KOPT-K1 (cell line): ENCODE measurements around the gene SULT2B1.
"Not testable (repeated sequence)": the region's sequence is repeated elsewhere in the genome, so short reads cannot be mapped to it uniquely, and the experiment has no call there.

Source experiments
- H3K27ac ChIP-seq: fragments of 200-600 bp; sonication (generic); 2 replicates; pipeline ENCODE4 v1.5.1; 2016; ENCODE audit warnings: antibody characterized with exemption, mild to moderate bottlenecking, low read depth, low read length; ENCODE audit not compliant: poor library complexity, severe bottlenecking
- H3K36me3 ChIP-seq: fragments of 200-600 bp; sonication (generic); 2 replicates; pipeline ENCODE4 v1.5.1; 2017; ENCODE audit warnings: antibody characterized with exemption, mild to moderate bottlenecking, low read length, moderate library complexity; ENCODE audit not compliant: insufficient read depth
- H3K9me3 ChIP-seq: fragments of 200-600 bp; sonication (generic); 2 replicates; pipeline ENCODE4 v1.5.1; 2017; ENCODE audit warnings: antibody characterized with exemption, low read length, mild to moderate bottlenecking; ENCODE audit not compliant: insufficient read depth, poor library complexity, severe bottlenecking

SULT2B1 gene

GRCh38 chr19:48516536-48516935 lies 35.4 kb upstream of the SULT2B1 start:
- Histone ChIP-seq H3K27ac (no peak overlapping the region), H3K9me3 (no peaks in the 10 kb centered on the region), H3K36me3 (no peaks in the 10 kb centered on the region)

- no peak overlapping the region for H3K27ac ChIP-seq
- no peaks in the 10 kb centered on the region for H3K36me3 ChIP-seq
- no peaks in the 10 kb centered on the region for H3K9me3 ChIP-seq
These were observed 33.8 kb upstream of the SULT2B1 start for GRCh38 chr19:48518207-48518606.

- not testable (repeated sequence) for H3K9me3 ChIP-seq, H3K27ac ChIP-seq
These were observed 32.5 kb upstream of the SULT2B1 start for GRCh38 chr19:48519426-48519825.

GRCh38 chr19:48520134-48520533 lies 31.8 kb upstream of the SULT2B1 start:
- H3K27ac ChIP-seq: no peak overlapping the region
- peaks cover 5% of the 10 kb centered on the region for H3K9me3 ChIP-seq
- H3K36me3 ChIP-seq: no peaks in the 10 kb centered on the region

More at GRCh38 chr19:48519426-48519825, 32.5 kb upstream of the SULT2B1 start:
- H3K36me3 ChIP-seq: not testable (repeated sequence)

GRCh38 chr19:48524221-48524620 lies 27.8 kb upstream of the SULT2B1 start:
- H3K36me3 ChIP-seq: no peaks in the 10 kb centered on the region

GRCh38 chr19:48524732-48525131 lies 27.2 kb upstream of the SULT2B1 start:
- Histone ChIP-seq H3K27ac (no peak overlapping the region), H3K9me3 (peaks cover 33% of the 10 kb centered on the region), H3K36me3 (no peaks in the 10 kb centered on the region)

More at GRCh38 chr19:48524221-48524620, 27.8 kb upstream of the SULT2B1 start:
- H3K9me3 ChIP-seq: peaks cover 29% of the 10 kb centered on the region
- no peak overlapping the region for H3K27ac ChIP-seq

GRCh38 chr19:48529156-48529555 lies 22.8 kb upstream of the SULT2B1 start:
- Histone ChIP-seq H3K9me3 (peaks cover 32% of the 10 kb centered on the region), H3K27ac (no peak overlapping the region), H3K36me3 (no peaks in the 10 kb centered on the region)

- Histone ChIP-seq H3K27ac (no peak overlapping the region), H3K36me3 (no peaks in the 10 kb centered on the region), H3K9me3 (peaks cover 29% of the 10 kb centered on the region)
These were observed 21.8 kb upstream of the SULT2B1 start for GRCh38 chr19:48530066-48530720.

GRCh38 chr19:48530770-48531169 lies 21.2 kb upstream of the SULT2B1 start:
- no peaks in the 10 kb centered on the region for H3K36me3 ChIP-seq
- H3K27ac ChIP-seq: no peak overlapping the region
- peaks cover 29% of the 10 kb centered on the region for H3K9me3 ChIP-seq

GRCh38 chr19:48533770-48534169 lies 18.2 kb upstream of the SULT2B1 start:
- Histone ChIP-seq H3K36me3 (no peaks in the 10 kb centered on the region), H3K9me3 (peaks cover 7% of the 10 kb centered on the region), H3K27ac (no peak overlapping the region)

- Histone ChIP-seq H3K27ac (no peak overlapping the region), H3K36me3 (no peaks in the 10 kb centered on the region), H3K9me3 (no peaks in the 10 kb centered on the region)
These were observed 14.4 kb upstream of the SULT2B1 start for GRCh38 chr19:48537541-48537940.

- not testable (repeated sequence) for H3K36me3 ChIP-seq, H3K9me3 ChIP-seq, H3K27ac ChIP-seq
These were observed 13.9 kb upstream of the SULT2B1 start for GRCh38 chr19:48538057-48538456.

- H3K9me3 ChIP-seq: no peaks in the 10 kb centered on the region
- H3K27ac ChIP-seq: no peak overlapping the region
- no peaks in the 10 kb centered on the region for H3K36me3 ChIP-seq
These were observed 12.4 kb upstream of the SULT2B1 start for GRCh38 chr19:48539503-48540096.

- no peak overlapping the region for H3K27ac ChIP-seq
- no peaks in the 10 kb centered on the region for H3K36me3 ChIP-seq
These were observed 11.9 kb upstream of the SULT2B1 start for GRCh38 chr19:48540110-48540509.

GRCh38 chr19:48541813-48542212 lies 10.2 kb upstream of the SULT2B1 start:
- H3K27ac ChIP-seq: no peak overlapping the region
- no peaks in the 10 kb centered on the region for H3K9me3 ChIP-seq

More at GRCh38 chr19:48540110-48540509, 11.9 kb upstream of the SULT2B1 start:
- H3K9me3 ChIP-seq: no peaks in the 10 kb centered on the region

GRCh38 chr19:48543121-48543710 lies 8.8 kb upstream of the SULT2B1 start:
- Histone ChIP-seq H3K36me3 (no peaks in the 10 kb centered on the region), H3K27ac (no peak overlapping the region), H3K9me3 (no peaks in the 10 kb centered on the region)

More at GRCh38 chr19:48541813-48542212, 10.2 kb upstream of the SULT2B1 start:
- no peaks in the 10 kb centered on the region for H3K36me3 ChIP-seq
